Measurements from ENCODE around the gene BBC3. TPM values are rescaled to one million over a fixed set of nuclear protein-coding genes. Genes with fewer than 3 reads are reported as not detected.
A peak's percentile ranks its signal among the peaks of the same experiment; 100 is the strongest.

BBC3 gene
- polyA plus RNA-seq, 1 donor from 2014 or later, result 15.6 TPM

GRCh38 chr19:47229676-47230053 lies 1.3 kb downstream of the BBC3 start:
- peak overlapping the region; percentile 84 for H3K9ac ChIP-seq (ENCODE audit: low read length)
- no peak overlapping the region for H3K4me2 ChIP-seq (ENCODE audit: low read length)
- H3K36me3 ChIP-seq (ENCODE audit: insufficient read depth, low read length), result no peaks in the 10 kb centered on the region
- no peaks in the 10 kb centered on the region for H3K79me2 ChIP-seq (replicated peaks; ENCODE audit: insufficient read depth, low read length)
- no peaks in the 10 kb centered on the region for H3K9me3 ChIP-seq (ENCODE audit: low read length)
- H3K4me3 ChIP-seq (ENCODE audit: low read length), result peak overlapping the region; percentile 92
- H3F3A ChIP-seq (ENCODE audit: insufficient read depth, low read length, poor library complexity, severe bottlenecking), result no peaks in the 10 kb centered on the region
- H3K27ac ChIP-seq (ENCODE audit: low read length), result peak overlapping the region; percentile 55
- TF ChIP-seq EP300 (conservative IDR thresholded peaks at IDR 0.05; ENCODE audit: poor library complexity, severe bottlenecking), result no peak
- no peak for TF ChIP-seq POLR2AphosphoS5 (IDR thresholded peaks at IDR 0.05)
- TF ChIP-seq REST (IDR thresholded peaks at IDR 0.05; ENCODE audit: borderline replicate concordance), result no peak
- TF ChIP-seq RAD21 (conservative IDR thresholded peaks at IDR 0.05), result no peak
- no peak for TF ChIP-seq SMC3 (conservative IDR thresholded peaks at IDR 0.05; ENCODE audit: poor library complexity)
- no peak for TF ChIP-seq CTCF (IDR thresholded peaks at IDR 0.05; ENCODE audit: poor library complexity, severe bottlenecking)
- TF ChIP-seq EZH2 (IDR thresholded peaks at IDR 0.05; ENCODE audit: borderline replicate concordance, insufficient read depth, low read length, poor library complexity, severe bottlenecking), result no peak
- TF ChIP-seq MXI1 (conservative IDR thresholded peaks at IDR 0.05; ENCODE audit: poor library complexity, severe bottlenecking), result no peak
- no peak for TF ChIP-seq TAF1 (IDR thresholded peaks at IDR 0.05; ENCODE audit: low read depth)
- H3K9me2 ChIP-seq (ENCODE audit: insufficient read depth, low read length), result no peaks in the 10 kb centered on the region
- H2AFZ ChIP-seq (ENCODE audit: low read depth, low read length), result no peak overlapping the region
- H3K27me3 ChIP-seq (ENCODE audit: insufficient read depth, low read depth, low read length), result no peaks in the 10 kb centered on the region
- no peaks in the 10 kb centered on the region for H4K20me1 ChIP-seq (ENCODE audit: insufficient read depth)

GRCh38 chr19:47228937-47229675 lies 1.9 kb downstream of the BBC3 start:
- Histone ChIP-seq H3K27me3 (ENCODE audit: insufficient read depth, low read depth, low read length) (no peaks in the 10 kb centered on the region), H3K27ac (ENCODE audit: low read length) (peak overlapping the region; percentile 55), H3K9me2 (ENCODE audit: insufficient read depth, low read length) (no peaks in the 10 kb centered on the region), H3K9ac (ENCODE audit: low read length) (peak overlapping the region; percentile 84), H3K79me2 (replicated peaks; ENCODE audit: insufficient read depth, low read length) (no peaks in the 10 kb centered on the region), H2AFZ (ENCODE audit: low read depth, low read length) (no peak overlapping the region), H3K36me3 (ENCODE audit: insufficient read depth, low read length) (no peaks in the 10 kb centered on the region), H3K4me3 (ENCODE audit: low read length) (peak overlapping the region; percentile 92), H4K20me1 (ENCODE audit: insufficient read depth) (no peaks in the 10 kb centered on the region), H3K9me3 (ENCODE audit: low read length) (no peaks in the 10 kb centered on the region), H3K4me2 (ENCODE audit: low read length) (peak overlapping the region; percentile 50), H3F3A (ENCODE audit: insufficient read depth, low read length, poor library complexity, severe bottlenecking) (no peaks in the 10 kb centered on the region)
- peak; percentile 55 for TF ChIP-seq POLR2AphosphoS5 (IDR thresholded peaks at IDR 0.05)
- TF ChIP-seq TAF1 (IDR thresholded peaks at IDR 0.05; ENCODE audit: low read depth), result no peak
- peak; percentile 43 for TF ChIP-seq EP300 (conservative IDR thresholded peaks at IDR 0.05; ENCODE audit: poor library complexity, severe bottlenecking)

All from neural cell (in vitro differentiated cells).